ENCODE measurements around the gene TTLL10.

TTLL10 gene

GRCh38 chr1:1132956-1133750, 40.5 kb upstream of the TTLL10 start:
- no peak for TF ChIP-seq MYC (IDR thresholded peaks at IDR 0.05; ENCODE audit: low read depth, low read length)
- TF ChIP-seq MAX (IDR thresholded peaks at IDR 0.05; ENCODE audit: low read depth, low read length): no peak
- no peak for TF ChIP-seq CTCF (IDR thresholded peaks at IDR 0.05; ENCODE audit: low read depth, low read length)
- no peak for TF ChIP-seq POLR2A (IDR thresholded peaks at IDR 0.05; ENCODE audit: extremely low read depth, insufficient read length)
- no peak for DNase-seq (ENCODE audit: low read depth)
- H3K4me3 ChIP-seq (ENCODE audit: low read depth, low read length): no peak overlapping the region

DNA sequence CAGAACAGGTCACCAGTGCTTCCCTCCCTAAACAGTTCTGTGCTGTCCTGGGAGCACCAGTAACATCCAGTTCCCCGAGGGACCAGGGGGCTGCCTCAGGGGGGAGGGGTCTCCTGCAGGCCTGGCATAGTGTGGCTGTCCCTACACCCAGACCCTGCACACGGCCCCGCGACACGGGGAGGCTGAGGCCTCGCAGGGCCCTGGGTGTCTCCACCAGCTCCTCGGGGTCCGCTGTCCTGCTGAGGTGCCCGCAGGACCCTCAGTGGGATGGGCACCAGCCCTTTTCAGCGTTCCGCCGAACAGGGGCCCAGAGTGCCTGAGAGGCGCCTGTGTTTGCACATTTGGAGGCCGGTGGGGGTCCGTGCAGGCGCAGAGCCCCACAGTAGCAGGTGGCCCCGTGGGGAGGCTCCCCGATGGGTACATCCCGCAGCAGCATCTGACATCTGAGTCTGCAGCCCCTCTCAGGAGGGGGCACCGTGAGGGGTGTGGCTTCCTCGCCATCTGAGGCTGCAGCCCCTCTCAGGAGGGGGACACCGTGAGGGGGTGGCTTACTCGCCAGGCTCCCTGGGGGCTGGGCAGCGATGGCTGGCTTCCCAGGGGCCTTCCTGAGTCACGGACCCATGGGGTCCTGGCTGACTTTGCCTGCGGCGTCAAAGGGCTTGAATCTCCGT, 39.2 kb upstream of the TTLL10 start:
- H3K4me3 ChIP-seq (ENCODE audit: low read depth, low read length): no peak overlapping the region
- no peak for DNase-seq (ENCODE audit: low read depth)
- TF ChIP-seq MYC (IDR thresholded peaks at IDR 0.05; ENCODE audit: low read depth, low read length) (no peak), MAX (IDR thresholded peaks at IDR 0.05; ENCODE audit: low read depth, low read length) (no peak), POLR2A (IDR thresholded peaks at IDR 0.05; ENCODE audit: extremely low read depth, insufficient read length) (no peak), CTCF (IDR thresholded peaks at IDR 0.05; ENCODE audit: low read depth, low read length) (no peak)

- H3K4me3 ChIP-seq (ENCODE audit: low read depth, low read length): no peak overlapping the region
- DNase-seq (ENCODE audit: low read depth): no peak
- TF ChIP-seq MAX (IDR thresholded peaks at IDR 0.05; ENCODE audit: low read depth, low read length): no peak
- no peak for TF ChIP-seq MYC (IDR thresholded peaks at IDR 0.05; ENCODE audit: low read depth, low read length)
- TF ChIP-seq POLR2A (IDR thresholded peaks at IDR 0.05; ENCODE audit: extremely low read depth, insufficient read length): no peak
- no peak for TF ChIP-seq CTCF (IDR thresholded peaks at IDR 0.05; ENCODE audit: low read depth, low read length)
Measured at GRCh38 chr1:1135339-1136136, 38.1 kb upstream of the TTLL10 start.

DNA sequence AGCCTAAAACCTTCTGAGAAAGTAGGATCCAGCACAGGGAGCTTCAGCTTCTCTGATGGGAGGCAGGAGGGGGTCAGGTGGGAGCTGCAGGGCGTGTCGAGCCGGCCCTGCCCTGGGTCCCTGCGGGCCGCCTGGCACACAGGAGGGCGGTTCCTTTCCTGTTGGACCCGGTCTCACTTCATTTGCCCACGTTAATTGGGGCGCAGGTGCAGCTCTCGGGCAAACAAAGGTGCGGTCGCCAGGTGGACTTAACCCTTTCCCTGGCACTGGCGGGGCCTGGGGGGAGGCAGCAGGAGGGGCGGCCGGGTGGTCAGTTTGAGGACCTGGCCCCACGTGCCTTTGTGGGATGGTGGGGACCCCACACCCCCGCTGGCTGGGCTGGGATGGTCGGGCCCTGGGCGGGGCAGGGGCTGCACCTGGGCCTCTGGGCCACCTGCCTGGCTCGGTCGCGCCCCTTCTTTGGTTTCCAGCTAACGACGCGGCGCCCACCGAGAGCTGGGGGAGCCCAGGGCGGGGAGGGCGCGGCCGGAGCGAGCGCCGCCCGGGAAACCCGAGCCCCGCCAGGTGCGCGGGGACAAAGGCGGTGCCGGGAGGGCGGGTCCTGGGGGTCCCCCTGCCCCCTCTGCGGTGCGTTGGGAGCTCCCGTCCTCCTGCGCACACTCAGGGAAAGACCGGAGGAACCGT, 37.0 kb upstream of the TTLL10 start:
- no peak for DNase-seq (ENCODE audit: low read depth)
- no peak for TF ChIP-seq CTCF (IDR thresholded peaks at IDR 0.05; ENCODE audit: low read depth, low read length)
- no peak for TF ChIP-seq MAX (IDR thresholded peaks at IDR 0.05; ENCODE audit: low read depth, low read length)
- no peak for TF ChIP-seq MYC (IDR thresholded peaks at IDR 0.05; ENCODE audit: low read depth, low read length)
- no peak for TF ChIP-seq POLR2A (IDR thresholded peaks at IDR 0.05; ENCODE audit: extremely low read depth, insufficient read length)
- no peak overlapping the region for H3K4me3 ChIP-seq (ENCODE audit: low read depth, low read length)
